GM18909 (cell line): ENCODE measurements around the gene SRGAP2C.
"Not testable (repeated sequence)": the region's sequence is repeated elsewhere in the genome, so short reads cannot be mapped to it uniquely, and the experiment has no call there.

ENCODE experiments used
- ATAC-seq: cut with Tn5 transposase; IDR thresholded peaks from one replicate; pipeline ENCODE4 v1.9.1; 2021; ENCODE audit warnings: mild to moderate bottlenecking; ENCODE audit not compliant: unreplicated experiment, poor library complexity

The SRGAP2C gene

DNA sequence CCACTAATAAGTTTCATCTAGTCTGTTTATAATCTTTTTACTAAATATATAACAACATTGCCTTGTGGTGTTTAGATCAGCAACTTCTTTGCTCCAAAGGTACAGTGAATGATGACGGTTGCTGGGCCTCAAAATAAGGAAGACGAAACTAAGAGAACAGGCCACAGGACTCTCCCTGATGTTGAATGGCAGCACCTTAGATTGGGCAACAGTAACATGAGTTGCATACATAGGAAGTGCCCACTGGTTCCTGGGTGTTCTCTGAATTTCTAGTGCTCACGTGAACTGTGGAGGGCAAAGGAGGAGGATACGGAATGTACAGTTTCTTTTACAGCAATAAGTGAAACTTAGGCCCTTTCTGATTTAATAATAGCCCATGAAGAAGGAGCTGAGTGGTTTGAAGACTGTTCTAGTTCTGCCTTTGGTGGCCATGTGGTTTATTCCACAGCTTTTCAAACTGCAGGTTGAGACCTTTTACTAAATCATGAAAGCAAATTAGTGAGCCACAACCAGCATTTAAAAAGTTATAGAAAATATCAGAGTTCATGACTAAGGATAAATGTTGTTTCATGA is 86.5 kb downstream of the SRGAP2C start:
- peak; percentile 56 for ATAC-seq

DNA sequence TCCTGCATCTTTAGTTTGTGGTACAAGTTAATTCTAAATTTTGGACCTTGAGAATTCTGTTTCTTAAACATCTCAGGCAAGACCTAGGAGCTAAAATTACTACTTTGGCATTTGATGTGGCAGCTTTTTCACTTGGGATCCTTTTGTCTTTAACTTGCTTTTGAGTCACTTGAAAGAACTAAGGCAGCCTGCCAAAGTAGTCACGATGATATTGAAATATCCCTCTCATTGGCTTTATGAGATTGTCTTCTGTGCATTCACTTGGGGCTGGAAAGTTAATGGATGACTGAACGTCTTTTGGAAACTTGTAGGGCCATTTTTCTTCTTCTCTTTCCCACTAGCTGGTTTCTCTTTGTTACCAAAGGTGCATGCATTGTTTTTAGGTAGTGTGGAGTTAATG is 90.7 kb downstream of the SRGAP2C start:
- ATAC-seq, result not testable (repeated sequence)

- not testable (repeated sequence) for ATAC-seq
Measured at GRCh38 chr1:121278202-121278601, 93.4 kb downstream of the SRGAP2C start.

DNA sequence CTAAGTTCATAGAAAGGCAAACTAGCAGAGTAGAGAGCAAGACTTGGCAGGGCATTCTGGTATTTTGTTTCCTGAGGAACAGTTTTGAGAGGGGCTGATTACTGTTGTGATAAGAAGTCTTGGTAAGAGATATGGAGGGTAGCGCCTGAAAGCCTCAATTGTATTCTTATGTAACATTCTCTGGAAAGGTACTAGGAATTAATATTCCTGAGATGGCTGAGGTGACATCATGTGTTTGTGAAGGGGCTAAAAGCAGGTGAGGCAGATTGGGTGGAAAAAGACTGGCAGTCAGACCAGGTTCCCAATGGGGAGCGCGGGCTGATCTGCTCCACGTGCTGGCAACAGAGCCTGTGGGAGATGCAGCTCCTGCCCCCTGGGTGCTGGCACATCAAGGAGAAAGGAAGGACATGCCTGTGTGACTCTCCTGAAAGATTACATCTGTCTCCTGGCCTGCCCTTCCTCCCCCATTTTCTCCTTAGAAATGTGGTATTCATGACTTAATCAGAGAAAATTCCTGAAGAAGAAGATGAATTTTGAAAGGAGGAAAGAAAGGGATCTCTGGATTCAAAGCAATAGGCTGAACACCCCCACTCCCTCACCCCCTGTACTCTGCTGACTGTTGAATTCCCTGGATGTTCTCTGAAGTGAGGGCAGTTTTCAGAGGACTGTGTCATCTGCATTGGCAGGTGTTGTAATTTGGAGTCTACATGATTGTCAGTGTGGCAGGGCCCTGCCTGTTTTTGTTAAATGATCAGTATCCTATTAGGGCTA is 94.2 kb downstream of the SRGAP2C start:
- not testable (repeated sequence) for ATAC-seq

DNA sequence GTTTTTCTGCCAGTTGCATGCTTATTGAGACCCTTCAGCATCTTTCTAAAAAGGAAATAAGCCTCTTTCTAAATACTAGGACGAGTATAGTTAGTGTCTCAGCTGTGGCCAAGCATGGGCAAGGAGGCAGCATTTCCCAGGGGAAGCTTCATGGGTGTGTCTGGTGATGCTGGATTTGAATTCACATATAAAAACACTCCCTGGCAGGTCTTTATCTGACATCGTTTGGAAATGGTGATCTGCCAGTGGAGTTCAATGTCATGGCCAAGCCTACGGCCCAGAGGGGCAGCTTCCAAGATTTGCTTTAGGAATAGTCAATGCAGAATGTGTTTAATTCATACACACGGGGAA is 94.7 kb downstream of the SRGAP2C start:
- ATAC-seq, result not testable (repeated sequence)

GRCh38 chr1:121280699-121281317 is 96.0 kb downstream of the SRGAP2C start:
- ATAC-seq, result not testable (repeated sequence)

- not testable (repeated sequence) for ATAC-seq
Measured at GRCh38 chr1:121281480-121281879, 96.7 kb downstream of the SRGAP2C start.

- ATAC-seq, result not testable (repeated sequence)
Measured at GRCh38 chr1:121283587-121284180, 98.9 kb downstream of the SRGAP2C start.

- ATAC-seq, result not testable (repeated sequence)
Measured at GRCh38 chr1:121292590-121292989, 107.8 kb downstream of the SRGAP2C start.

- not testable (repeated sequence) for ATAC-seq
Measured at GRCh38 chr1:121293263-121294204, 108.8 kb downstream of the SRGAP2C start.

DNA sequence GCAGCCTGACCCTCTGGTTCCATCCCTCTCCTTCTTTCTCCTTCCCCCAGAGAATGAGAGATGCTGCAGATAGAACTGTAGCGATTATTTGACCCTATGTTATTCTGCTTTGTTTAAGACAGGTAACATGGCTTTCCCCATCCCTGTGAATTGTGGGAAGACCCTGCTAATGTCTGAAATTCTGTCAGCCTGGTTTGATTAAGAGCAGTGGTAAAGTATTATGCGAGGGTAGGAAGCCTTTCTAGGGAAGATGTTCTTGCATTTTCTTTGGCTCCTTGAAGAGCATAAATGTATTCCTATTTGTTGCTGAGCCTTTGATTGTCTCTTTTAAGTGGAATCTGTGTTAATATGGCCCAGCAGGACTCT is 109.4 kb downstream of the SRGAP2C start:
- not testable (repeated sequence) for ATAC-seq

DNA sequence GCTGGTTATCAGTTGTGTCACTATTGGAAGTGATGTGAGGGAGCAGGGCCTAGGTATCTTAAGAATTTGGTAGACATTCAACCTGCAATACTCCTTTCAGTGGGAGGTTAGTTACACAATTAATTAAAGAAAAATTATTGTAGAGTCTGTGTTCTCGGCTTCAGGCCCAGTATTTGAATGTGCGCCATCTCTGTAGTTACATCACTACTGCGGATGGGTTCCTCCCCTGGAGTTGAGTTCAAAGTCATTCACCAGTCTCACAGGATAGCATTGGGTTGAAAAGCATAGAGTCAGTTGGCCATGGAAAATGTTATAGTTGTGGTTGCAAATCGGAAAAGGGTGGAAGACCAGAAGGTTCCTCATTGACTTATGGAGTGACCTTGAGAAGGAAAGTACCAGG is 111.8 kb downstream of the SRGAP2C start:
- not testable (repeated sequence) for ATAC-seq

GRCh38 chr1:121298529-121298928 is 113.8 kb downstream of the SRGAP2C start:
- not testable (repeated sequence) for ATAC-seq

GRCh38 chr1:121299514-121300149 is 114.9 kb downstream of the SRGAP2C start:
- ATAC-seq, result not testable (repeated sequence)

GRCh38 chr1:121301876-121302275 is 117.1 kb downstream of the SRGAP2C start:
- not testable (repeated sequence) for ATAC-seq

DNA sequence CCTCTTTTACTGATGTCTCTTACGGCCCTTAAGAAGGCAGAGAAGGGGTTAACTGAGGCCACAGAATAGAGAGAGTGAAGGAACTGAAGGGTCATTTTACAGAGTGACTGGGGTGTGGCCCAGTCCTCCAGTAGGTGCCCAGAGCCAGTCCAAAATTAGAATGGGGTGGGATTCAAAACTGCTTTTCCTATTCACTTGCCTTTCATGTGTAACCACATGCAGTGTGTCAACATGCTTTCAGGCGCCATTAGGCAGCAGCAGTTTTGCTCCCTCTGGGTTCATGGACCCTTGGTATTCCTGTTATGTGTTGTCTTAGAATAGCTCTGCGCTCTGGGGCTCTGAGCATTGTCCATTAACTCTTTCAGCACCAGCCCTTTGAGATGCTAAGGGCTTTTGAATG is 123.0 kb downstream of the SRGAP2C start:
- not testable (repeated sequence) for ATAC-seq

- not testable (repeated sequence) for ATAC-seq
Measured at GRCh38 chr1:121315509-121315908, 130.7 kb downstream of the SRGAP2C start.

DNA sequence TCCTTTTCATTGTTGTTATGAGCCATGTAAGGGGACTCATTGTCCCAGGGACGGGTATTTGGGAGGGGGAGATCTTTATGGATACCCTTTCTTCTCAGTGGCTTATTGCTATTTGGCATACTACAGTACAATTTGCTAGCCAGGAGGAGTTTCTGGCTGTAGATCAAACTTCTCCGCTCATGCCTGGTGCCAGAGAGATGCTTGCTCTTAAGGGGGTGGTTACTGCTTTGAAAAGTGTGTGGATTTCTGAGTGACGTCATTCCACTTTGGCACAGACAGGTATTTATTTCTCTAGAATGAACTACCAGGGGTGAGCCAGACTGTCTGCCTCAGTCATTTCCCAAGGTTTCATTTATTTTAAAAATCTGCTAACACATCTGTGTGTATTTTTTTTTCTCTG is 131.3 kb downstream of the SRGAP2C start:
- not testable (repeated sequence) for ATAC-seq
